CD4-positive, alpha-beta T cell treated with Interleukin-12 subunit alpha and Interleukin-12 subunit beta, for 1 hour (primary cell): ENCODE measurements around the gene NSUN3.

ENCODE experiments used
- DNase-seq: peaks from one replicate; pipeline ENCODE4 v3.0.0-alpha.2; 2020

NSUN3 gene

DNA sequence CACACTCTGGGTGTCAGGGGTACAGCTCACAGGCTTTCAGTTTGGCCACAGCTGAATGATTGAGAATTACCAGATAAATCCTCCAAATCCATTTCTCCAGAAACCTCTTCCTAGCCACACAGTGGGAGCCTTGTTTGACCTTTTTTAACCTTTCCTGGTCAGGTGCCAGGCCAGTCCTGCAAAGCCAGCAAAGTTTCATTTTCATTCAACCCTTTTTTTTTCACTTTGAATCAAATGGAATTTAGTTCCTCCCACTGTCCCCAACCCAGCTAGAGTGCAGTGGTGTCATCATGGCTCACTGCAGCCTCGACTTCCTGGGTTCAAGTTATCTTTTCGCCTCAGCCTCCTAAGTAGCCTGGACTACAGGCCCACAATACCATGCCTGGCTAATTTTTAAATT, 67.8 kb downstream of the NSUN3 start:
- DNase-seq: no peak

DNA sequence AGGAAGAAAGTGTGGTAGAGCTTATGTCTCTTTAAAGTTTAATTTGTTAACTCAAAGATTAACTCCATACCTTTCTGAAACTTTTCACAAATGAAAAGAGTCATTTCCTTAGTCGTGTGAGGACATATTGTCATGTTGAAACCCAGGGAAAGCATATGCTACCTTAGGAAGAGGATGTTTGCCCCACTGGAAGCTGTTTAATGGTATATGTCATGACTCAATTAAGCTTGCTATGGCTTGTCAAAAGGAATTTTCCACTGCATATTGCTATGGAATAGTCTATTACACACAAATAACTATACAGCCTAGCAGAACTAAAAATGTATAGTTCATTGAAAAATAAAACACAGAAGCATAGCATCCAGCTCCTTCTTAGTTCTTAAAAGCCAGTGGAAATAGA, 69.9 kb downstream of the NSUN3 start:
- no peak for DNase-seq

DNA sequence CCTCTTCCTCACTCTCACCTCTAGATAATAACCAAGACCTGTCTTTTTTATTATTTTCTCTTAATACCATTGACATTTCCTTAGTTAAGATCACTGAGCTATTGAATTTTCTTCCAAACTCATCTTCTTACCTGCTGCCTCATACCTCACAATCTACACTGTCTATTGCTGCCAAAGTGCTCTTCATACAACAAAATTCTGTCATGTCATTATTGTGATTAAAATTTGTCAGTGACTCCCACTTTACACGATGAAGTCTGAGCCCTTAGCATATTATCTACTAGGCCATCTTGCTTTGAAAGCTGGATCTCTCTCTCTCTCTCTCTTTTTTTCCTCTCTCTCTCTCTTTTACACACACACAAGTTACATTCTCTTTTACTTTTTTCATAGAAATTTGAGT, 73.3 kb downstream of the NSUN3 start:
- DNase-seq: no peak

DNA sequence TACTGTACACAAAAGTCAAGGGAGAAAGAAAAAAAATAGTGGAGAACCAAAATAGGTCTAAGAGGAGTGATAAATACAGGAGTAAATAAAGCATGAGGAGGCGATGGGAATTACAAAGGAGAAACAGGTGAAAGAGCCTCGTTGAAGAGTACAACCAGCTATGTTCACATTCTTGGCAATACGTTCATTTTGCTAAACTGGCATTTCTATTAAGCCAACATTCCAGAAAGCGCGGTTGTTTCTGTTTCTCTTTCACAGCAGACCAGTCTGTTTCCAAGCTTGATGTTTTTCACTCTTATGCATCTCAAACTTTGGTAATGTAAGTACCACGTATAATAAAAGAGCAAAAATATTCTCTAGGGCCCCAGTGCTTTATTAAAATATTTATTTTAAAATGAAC, 74.5 kb downstream of the NSUN3 start:
- no peak for DNase-seq

DNA sequence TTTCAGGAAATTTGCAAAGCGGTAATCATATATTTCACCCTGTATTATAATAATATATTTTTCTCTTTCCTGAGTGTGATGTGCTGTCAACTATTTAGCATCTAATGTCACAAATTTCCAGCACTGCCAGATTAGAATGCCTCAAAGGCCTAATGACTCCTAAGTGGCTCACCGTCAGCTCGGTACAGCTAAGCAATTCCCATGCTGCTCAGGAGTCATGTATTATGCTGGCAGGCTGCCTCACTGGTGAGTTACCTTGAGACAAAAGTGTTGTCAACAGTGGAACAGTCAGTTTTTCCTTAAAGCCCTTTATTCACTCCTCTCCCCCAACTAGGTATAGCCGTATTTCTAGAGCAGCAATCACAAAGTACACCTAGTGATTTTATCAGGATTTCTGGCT, 83.6 kb downstream of the NSUN3 start:
- no peak for DNase-seq

DNA sequence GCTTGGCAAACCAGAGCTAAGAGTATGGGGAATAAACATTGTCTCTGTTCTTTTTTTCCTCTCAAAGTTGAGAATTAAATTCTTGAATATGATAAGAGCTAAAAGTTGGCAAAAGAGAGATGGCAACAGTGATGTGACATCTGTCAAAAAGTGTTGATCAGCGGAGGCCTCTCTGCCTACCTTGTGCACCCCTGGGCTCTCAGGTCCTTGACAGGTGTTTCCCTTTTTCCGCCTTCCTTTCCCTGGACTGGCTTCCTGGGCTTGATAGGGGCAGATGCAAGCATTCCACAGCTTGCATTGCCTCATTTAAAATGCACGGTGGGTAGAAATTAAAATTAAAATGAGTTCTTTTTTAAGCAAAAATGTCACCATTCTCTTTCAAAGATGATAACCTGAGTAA, 84.2 kb downstream of the NSUN3 start:
- DNase-seq: no peak

DNA sequence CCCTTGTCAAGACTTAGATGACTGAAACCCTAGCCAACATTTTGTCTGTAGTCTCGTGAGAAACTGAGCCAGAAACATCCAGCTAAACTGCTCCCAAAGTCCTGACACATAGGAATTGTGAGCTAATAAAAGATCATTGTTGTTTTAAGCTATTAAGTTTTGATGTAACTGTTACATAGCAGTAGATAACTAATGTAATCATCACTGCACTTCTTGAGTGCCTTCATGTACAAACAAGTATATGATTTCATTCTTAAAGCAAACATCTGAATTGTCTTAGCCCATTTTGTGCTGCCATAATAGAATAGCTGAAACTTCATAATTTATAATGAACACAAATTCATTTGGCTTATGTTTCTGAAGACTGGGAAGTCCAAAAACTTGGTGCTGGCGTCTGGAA, 87.3 kb downstream of the NSUN3 start:
- DNase-seq: no peak

DNA sequence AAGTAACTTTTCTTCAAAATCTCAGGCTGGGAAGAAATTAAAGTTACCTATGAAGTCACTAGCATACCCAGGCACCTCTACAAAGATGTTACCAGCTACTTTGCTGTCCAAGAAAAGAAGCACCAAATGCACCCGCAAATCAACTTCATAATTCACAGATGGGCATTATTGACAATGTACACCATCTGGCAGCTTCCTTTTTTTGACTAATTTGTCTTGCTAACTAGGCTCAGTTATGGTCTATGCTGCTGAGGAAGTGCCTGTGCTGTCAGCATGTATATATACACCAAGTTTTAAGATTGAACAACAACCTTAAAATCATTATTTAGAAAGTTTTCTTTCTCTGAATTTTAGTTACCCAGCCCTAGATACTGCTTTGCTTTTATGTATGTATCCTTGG, 93.8 kb downstream of the NSUN3 start:
- no peak for DNase-seq

DNA sequence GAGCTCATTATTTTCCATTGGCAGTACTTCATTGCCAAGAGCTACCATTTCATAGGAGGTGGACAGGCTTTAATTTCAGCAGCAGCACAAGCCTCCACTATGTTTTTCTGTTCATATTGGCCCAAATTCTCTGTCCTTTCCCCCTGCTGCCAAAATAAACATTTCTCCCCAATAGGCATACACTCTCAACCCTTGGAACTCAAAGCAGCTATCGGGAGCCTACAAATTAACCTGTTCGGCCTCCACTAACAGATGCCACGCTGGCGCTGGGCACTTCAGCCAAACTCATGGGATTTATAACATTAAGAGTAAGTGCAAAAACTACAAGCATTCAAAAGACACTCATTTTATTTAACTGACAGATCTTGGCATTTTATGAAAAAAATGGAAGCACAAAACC, 95.7 kb downstream of the NSUN3 start:
- no peak for DNase-seq

DNA sequence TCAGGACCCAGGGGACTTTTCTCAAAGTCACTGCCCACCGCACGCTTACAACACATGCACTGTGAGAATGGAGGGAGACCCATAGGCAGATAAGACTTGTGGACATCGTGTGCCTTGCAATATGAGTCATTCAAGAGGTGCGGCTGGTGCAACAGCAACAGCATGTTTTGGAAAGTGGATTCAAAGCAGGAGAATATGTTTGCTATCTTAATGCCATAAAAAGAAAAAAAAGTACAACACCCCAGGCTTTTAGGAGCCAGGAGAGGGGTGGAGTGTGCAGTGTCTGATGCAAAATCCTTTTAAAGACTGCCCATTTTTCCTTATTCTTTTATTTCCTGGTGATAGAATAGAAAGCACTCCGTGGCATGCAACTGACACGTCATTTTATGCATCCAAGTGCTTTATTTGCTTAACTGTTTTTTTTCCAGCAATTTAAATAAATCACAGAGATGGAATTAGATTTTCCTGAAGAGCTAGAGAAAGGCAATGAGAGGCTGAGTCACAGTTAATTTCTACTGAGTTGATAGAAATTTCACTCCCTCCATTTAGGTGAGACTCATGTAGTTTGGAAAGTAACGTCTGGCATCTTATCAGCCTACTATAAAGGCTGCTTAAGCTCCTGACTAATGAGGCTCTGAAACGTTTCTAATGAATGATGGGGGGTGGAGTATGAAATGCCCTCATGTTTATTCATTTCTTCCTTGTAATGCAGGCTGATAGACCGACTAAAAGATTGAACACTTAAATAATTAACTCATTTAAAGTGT, 96.4 kb downstream of the NSUN3 start:
- no peak for DNase-seq

DNA sequence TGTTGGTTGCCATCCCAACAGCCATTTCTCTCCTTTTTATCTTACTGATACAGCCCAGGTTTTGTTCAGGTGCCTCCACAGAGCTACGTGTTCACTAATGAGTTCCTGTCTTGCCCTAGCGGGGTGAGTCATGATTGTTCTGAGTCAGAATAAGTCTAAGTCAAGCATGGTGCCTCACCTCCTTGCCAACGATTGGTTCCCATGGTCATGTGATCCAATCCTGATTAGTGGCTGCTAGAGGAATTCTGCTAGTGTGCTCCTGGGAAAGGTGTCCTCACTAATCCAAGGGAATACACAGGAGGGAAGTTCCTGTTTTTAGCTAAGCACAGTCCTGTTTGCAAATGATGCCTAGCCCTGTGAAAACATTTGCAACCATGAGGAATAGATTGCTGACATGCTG, 99.8 kb downstream of the NSUN3 start:
- DNase-seq: no peak

DNA sequence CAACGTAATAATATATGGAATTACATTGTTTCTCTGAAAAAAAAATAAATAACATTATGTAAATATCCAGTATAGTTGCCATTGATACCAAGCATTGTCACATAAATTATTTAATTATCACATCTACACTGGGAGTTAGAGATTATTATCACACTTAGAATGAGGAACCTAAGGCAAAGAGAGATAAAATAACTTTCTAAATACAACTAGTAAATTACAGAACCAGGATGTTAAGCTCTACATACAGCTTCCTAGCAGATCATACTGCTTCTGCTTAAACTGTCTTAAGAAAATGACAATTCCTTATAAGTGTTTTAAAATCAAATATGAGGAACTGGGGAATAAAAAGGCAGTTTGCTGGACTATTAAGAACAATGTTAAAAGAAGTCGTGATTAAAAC, 104.5 kb downstream of the NSUN3 start:
- no peak for DNase-seq

DNA sequence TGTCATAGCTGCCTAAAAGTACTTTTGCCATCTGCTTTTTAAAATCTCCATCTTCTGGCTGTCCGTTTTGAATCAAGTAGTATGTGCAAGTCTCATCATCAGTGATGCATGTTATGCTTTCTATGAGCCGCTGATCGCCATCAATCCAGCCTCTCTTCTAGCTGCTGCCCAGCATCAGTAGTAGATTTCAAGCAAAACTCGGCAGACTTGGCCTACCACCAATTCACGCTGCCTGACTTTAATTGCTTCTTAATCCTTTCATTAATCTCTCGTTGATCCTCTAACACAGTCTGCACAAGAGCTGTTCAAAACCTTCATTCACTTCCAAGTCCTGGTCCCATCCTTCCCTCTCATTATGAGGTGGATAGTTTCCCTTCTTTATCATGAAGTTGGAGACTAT, 104.9 kb downstream of the NSUN3 start:
- DNase-seq: no peak

DNA sequence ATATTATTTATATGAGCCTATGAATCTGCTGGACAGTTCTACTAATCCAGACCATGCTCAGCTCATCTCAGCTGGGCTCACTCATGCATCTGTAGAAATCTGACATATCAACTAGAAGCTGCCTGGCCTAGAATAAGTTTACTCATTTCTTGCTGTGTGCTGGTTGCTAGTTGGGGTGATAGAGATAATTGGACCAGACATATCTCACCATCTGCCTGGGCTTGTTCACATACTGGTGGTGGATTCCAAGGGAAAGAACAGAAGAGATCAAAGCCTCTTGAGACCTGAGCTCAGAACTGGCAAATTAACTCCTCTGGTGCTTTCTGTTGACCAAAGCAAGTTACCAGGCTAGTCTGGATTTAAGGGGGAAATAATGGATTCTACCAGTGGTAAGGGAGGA, 109.1 kb downstream of the NSUN3 start:
- no peak for DNase-seq

DNA sequence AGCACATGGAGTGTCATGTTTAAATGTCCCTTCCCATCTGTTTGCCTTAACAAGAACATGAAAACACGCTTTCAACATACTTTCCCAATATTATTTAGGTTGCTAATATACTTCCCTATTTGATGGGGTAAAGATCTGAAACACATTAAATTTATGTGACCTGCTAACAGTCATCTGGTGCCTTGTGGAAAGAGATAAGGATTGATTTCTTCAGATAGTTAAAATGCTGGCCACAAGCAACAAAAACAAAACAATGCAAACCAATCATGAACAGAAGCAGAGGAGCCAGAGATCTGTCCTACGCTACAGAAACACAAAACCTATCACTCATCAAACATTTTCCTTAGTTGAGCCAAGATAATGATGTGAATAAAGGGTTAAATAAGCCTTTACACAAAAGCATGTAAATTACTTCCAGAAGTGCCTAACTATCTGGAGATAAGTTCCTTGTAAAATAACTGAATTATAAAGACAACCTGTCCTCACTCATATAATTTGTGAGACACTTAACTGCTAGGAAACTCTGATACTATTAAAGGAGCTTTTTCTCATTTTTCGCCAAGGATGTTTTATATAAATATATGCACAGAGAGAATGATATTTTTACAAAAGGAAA, 109.9 kb downstream of the NSUN3 start:
- DNase-seq: no peak

DNA sequence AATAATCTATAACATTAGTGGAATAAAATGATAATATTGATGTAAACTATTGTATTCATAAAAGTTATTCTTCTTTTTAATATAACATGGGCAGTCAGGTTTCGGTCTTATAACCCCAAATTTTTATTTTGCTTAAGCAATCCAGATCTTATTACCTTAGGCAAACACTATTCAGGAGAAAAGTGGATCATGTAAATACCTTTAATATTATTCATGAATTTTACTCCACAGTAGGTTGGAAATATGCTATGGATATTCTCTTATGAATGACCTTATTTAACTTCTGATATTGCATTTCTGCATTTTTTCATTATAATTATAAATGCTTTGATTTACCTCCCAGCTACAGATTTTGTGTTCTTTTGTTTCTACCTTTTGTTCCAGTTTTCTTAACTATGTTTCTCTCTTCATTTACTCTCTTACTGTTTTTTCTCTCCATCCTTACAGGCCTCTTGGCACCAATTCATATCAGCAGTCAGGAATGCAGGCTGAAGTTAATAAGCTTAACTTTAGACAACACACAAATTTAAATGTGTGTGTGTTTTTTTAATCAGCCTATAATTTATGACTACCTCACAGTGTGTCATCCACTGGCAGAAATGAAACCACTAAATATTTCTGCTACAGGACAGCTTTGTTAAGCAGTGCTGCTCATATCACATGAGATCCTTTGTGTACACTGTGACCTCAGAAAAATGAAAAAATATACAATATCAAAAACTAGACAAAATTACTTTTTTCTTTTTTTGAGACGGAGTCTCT, 111.0 kb downstream of the NSUN3 start:
- DNase-seq: no peak

DNA sequence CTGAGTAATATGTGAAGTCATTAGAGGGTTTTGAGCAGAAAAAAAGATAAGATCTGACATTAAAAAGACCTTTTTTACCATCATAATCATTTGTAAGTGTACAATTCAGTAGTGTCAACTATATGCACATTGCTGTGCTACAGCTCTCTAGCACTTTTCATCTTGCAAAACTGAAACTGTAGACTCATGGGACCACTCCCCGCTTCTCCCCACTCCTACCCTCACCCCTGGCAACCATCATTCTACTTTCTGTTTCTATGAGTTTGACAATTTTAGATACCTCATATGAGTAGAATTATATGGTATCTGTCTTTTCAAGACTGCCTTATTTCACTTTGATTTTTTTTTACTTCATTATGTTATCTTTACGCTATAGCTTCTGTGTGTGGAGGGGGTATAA, 112.8 kb downstream of the NSUN3 start:
- no peak for DNase-seq

DNA sequence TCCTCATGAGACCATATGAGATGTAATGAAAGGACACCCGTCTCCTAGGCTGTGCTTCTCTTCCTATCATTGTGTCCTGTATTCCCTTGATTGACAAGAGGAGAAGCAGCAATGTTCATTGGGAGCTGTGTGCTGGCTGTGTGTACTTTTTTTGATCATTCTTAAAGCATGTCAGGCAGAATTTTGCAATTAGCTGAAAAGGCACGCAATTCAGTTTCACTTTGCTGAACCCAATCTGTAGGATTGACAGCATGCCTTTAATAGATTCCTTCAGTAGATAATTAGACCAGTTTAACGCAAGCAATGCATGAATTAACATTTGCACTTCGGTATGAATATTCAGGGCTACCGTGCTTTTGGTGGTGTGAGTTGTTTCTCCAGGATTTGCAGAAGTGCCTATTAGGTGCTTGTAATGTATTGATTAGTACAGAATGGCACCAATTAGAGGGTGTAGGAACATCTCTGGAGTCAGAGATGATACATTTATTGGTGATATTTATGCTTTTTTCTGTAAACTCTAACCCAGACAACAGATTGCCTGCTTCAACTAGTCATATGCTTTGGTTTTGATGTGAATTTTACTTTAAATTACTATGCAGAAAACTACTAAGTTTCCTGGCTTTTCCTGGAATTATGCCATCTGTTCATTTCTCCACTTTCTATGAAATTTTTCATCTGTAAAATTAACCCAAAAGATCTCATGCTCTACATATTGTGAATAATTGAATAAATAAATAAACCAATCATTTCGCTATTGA, 114.3 kb downstream of the NSUN3 start:
- no peak for DNase-seq
